ENCODE data around the gene DGKQ. TPM values are rescaled to one million over a fixed set of nuclear protein-coding genes. Genes with fewer than 3 reads are reported as not detected.

Gene DGKQ
- total and polyA plus RNA-seq, 2 of the 13 experiments (the other 11 are each of a cell fraction or from before 2014, with no cell fraction given), result 4.5 to 7.2 TPM

DNA sequence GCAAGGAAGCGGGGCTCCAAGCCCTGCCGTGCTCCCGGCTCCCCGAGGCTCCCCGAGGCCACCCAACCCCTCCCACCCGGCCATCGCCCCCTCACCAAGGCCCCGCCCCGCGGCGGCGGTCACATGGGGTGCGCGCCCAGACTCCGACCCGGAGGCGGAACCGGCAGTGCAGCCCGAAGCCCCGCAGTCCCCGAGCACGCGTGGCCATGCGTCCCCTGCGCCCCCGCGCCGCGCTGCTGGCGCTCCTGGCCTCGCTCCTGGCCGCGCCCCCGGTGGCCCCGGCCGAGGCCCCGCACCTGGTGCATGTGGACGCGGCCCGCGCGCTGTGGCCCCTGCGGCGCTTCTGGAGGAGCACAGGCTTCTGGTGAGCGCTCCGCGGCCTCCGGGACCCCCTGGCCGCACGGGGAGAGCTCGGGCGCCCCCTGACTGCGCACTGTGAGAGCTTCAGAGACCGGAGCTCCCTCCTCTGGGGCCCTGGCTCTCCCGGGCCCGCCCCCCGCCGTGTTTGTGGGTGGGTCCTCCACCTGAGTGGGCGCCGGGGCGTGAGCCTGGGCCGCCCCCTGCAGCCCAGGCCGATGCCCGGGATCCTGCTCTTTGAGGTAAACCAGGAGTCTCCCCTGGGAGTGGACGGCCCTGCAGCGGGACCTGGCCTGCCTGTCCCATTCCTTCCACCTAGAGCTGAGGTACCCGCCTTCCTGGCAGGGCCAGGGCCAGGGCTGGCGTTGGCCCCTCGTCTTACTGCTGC is 13.7 kb upstream of the DGKQ start, which contains the start of gene IDUA (continued):
- TF ChIP-seq ZNF646 (CRISPR knock-in tag; IDR thresholded peaks at IDR 0.05) (no peak), ZNF563 (CRISPR knock-in tag; IDR thresholded peaks at IDR 0.05) (peak; percentile 88; the same call in 1 of the 2 replicates), ELF1 (CRISPR knock-in tag; IDR thresholded peaks at IDR 0.05) (no peak), ZNF678 (CRISPR knock-in tag; IDR thresholded peaks at IDR 0.05) (peak; percentile 75; the same call in 1 of the 2 replicates), HIVEP1 (CRISPR knock-in tag; IDR thresholded peaks at IDR 0.05) (0 out of 2 replicates have a peak, but pooled peaks have one; percentile 61), TOPORS (CRISPR knock-in tag; IDR thresholded peaks at IDR 0.05) (peak; percentile 78; the same call in 1 of the 2 replicates), CAMTA2 (CRISPR knock-in tag; IDR thresholded peaks at IDR 0.05; ENCODE audit: borderline replicate concordance) (no peak; the same call in 1 of the 2 replicates), TOE1 (CRISPR knock-in tag; IDR thresholded peaks at IDR 0.05) (no peak), DNMT1 (CRISPR knock-in tag; IDR thresholded peaks at IDR 0.05) (peak; percentile 90; the same call in 1 of the 2 replicates), PHF8 (CRISPR knock-in tag; IDR thresholded peaks at IDR 0.05) (peak; percentile 16; the same call in 1 of the 2 replicates), PRDM15 (CRISPR knock-in tag; IDR thresholded peaks at IDR 0.05) (no peak), ZBTB1 (CRISPR knock-in tag; IDR thresholded peaks at IDR 0.05; ENCODE audit: borderline replicate concordance) (no peak), ZNF430 (CRISPR knock-in tag; IDR thresholded peaks at IDR 0.05) (peak; percentile 37; the same call in 1 of the 2 replicates), SOX6 (IDR thresholded peaks at IDR 0.05) (no peak), SOX6 (CRISPR knock-in tag; IDR thresholded peaks at IDR 0.05) (peak; percentile 52; the same call in 1 of the 2 replicates), NR2F6 (IDR thresholded peaks at IDR 0.05) (no peak), NR2F6 (CRISPR knock-in tag; IDR thresholded peaks at IDR 0.05) (no peak), BORCS8-MEF2B (CRISPR knock-in tag; IDR thresholded peaks at IDR 0.05) (no peak), MBD4 (IDR thresholded peaks at IDR 0.05; ENCODE audit: borderline replicate concordance, low read length) (no peak), ZNF891 (CRISPR knock-in tag; IDR thresholded peaks at IDR 0.05) (peak; percentile 63; the same call in 1 of the 2 replicates)
- TF ChIP-seq, protein P1, sequence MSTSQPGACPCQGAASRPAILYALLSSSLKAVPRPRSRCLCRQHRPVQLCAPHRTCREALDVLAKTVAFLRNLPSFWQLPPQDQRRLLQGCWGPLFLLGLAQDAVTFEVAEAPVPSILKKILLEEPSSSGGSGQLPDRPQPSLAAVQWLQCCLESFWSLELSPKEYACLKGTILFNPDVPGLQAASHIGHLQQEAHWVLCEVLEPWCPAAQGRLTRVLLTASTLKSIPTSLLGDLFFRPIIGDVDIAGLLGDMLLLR (CRISPR knock-in tag; IDR thresholded peaks at IDR 0.05), result peak; percentile 61; the same call in 1 of the 2 replicates
